ENCODE data around the gene AKAP10. TPM values are rescaled to one million over a fixed set of nuclear protein-coding genes. Genes with fewer than 3 reads are reported as not detected.

The AKAP10 gene
- total and polyA plus RNA-seq, 4 donors: 5.8 to 48.7 (median 25.7) TPM

DNA sequence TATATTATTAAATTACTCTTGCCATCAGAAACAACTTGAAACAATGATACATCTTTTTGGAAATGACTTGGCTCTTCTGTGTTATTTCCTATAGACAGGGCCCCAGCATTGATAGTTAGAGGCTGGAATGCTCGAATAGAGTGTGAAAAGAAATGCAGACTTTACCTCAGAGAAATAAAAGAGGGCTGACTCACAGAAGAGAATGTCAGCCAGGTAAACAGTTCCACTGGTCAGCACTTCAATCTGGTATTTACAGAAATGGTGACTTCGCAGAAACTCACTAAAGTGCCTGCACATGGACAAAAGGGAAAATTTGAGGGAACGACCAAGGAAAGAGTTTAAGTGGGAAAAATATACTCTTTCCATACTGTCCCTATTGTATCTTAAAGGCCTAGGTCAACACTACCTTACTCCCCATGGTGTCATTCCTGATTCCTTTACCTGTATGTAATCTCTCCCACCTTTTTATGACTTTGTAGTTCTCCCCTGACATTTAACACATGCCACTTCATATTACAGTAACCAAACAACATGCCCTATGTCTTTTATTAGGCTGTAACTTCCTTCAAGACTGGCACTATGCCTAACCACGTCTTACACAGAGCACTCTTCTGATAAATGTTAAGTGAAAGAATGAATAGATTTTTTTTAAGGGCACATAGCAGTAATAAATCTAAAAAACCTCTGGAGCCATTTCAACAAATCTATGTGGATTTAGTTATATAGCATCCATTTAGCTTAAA lies 36.7 kb downstream of the AKAP10 start:
- Histone ChIP-seq H3K27ac (ENCODE audit: low read depth in 1 of 2, low read length in 2 of 2) (no peak overlapping the region), H3K36me3 (ENCODE audit: control insufficient read depth in 1 of 2, insufficient read depth in 2 of 2, low read length in 1 of 2) (peaks cover 0 to 6% of the 10 kb centered on the region in 2 donors), H3K27me3 (ENCODE audit: control insufficient read depth in 1 of 2, insufficient read depth in 2 of 2, low read length in 1 of 2) (no peaks in the 10 kb centered on the region), H3K9me3 (ENCODE audit: control insufficient read depth, low read length) (no peaks in the 10 kb centered on the region), H3K4me1 (ENCODE audit: control insufficient read depth in 1 of 2, insufficient read depth in 2 of 2, low read length in 2 of 2) (no peaks in the 10 kb centered on the region), H3K4me3 (ENCODE audit: low read length in 2 of 2) (no peak overlapping the region)
- 46 to 56% methylated on average over 4 of the region's 4 CpGs for WGBS, 2 donors
- ATAC-seq (ENCODE audit: low FRiP score): no peak
- intact Hi-C loops (cut with DNase I): no loop called here
- no peak for DNase-seq

DNA sequence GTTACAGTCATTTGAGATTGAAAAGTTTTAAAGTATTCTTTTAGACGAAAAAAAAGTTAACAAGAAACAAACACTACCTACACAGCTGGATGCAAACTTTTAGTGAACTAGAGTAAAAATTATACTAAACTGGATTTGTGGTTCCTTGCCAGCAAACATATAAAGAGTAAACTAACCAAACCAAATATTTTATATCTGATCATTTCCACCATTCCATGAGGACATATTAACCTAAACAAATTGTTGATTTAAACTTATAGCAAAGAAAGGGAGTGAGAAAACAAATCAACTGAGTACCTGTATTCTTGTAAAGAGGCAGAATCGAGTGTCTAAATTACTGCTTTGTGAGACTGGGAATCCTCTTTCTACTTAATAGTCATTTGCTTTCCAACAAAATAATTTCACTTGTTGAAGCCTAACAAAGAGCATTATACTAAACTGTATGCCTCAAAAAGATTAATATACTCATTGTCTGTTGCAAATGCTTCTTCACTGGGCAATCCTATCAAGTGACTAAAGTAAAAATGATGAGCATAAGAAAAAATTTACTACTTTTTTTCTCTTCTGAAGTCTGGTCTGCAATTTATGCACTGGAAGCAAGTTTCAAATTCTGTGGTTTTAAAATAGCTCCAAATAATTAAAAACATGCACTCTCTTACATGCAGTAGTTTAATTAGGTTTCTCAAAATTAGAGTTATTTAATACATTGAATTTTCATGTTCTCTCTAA lies 37.5 kb downstream of the AKAP10 start:
- Histone ChIP-seq H3K4me3 (ENCODE audit: low read length in 2 of 2) (no peak overlapping the region), H3K27me3 (ENCODE audit: control insufficient read depth in 1 of 2, insufficient read depth in 2 of 2, low read length in 1 of 2) (no peaks in the 10 kb centered on the region), H3K4me1 (ENCODE audit: control insufficient read depth in 1 of 2, insufficient read depth in 2 of 2, low read length in 2 of 2) (no peaks in the 10 kb centered on the region), H3K27ac (ENCODE audit: low read depth in 1 of 2, low read length in 2 of 2) (no peak overlapping the region), H3K36me3 (ENCODE audit: control insufficient read depth in 1 of 2, insufficient read depth in 2 of 2, low read length in 1 of 2) (peaks cover 0 to 6% of the 10 kb centered on the region in 2 donors), H3K9me3 (ENCODE audit: control insufficient read depth, low read length) (no peaks in the 10 kb centered on the region)
- intact Hi-C loops (cut with DNase I): no loop called here
- ATAC-seq (ENCODE audit: low FRiP score) (no peak), DNase-seq (no peak)
- 87 to 93% methylated on average over 2 of the region's 2 CpGs for WGBS, 2 donors

DNA sequence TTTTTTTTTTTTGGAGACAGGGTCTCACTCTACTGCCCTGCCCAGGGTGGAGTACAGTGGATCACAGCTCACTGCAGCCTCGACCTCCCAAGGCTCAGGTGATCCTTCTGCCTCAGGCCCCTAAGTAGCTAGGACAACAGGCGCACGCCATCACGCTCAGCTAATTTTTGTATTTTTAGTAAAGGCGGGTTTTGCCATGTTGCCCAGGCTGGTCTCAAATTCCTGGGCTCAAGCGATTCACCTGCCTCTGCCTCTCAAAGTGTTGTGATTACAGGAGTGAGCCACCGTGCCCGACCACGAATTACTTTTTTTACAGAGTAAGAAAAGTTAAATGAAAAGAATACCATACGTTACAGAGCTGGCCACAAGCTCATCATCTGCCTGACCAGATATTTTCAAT lies 38.9 kb downstream of the AKAP10 start:
- Histone ChIP-seq H3K27ac (ENCODE audit: low read depth in 1 of 2, low read length in 2 of 2) (no peak overlapping the region), H3K4me3 (ENCODE audit: low read length in 2 of 2) (no peak overlapping the region), H3K27me3 (ENCODE audit: control insufficient read depth in 1 of 2, insufficient read depth in 2 of 2, low read length in 1 of 2) (no peaks in the 10 kb centered on the region), H3K36me3 (ENCODE audit: control insufficient read depth in 1 of 2, insufficient read depth in 2 of 2, low read length in 1 of 2) (peaks cover 2 to 9% of the 10 kb centered on the region in 2 donors), H3K4me1 (ENCODE audit: control insufficient read depth in 1 of 2, insufficient read depth in 2 of 2, low read length in 2 of 2) (no peaks in the 10 kb centered on the region), H3K9me3 (ENCODE audit: control insufficient read depth, low read length) (no peaks in the 10 kb centered on the region)
- ATAC-seq (ENCODE audit: low FRiP score) (no peak), DNase-seq (no peak)
- intact Hi-C loops (cut with DNase I): no loop called here
- 96 to 99% methylated on average over 10 of the region's 10 CpGs for WGBS, 2 donors

DNA sequence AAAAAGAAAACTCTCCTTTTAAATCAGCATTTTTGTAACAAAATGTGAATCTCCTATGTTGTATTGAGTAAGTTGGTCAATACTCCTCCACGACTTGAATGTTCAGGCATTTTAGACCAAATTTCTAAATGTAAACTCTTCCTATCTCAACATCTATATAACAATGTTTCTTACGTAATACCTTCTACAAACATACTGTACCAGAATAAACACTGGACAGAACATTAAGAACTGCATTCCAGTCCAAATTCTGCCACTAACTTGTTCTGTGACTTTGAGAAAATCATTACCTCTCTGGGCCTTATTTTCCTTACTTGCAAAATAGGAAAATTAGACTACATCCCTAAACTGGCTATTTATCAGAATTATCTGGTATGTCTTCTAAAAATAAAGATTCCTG lies 40.1 kb downstream of the AKAP10 start:
- Histone ChIP-seq H3K4me3 (ENCODE audit: low read length in 2 of 2) (no peak overlapping the region), H3K27me3 (ENCODE audit: control insufficient read depth in 1 of 2, insufficient read depth in 2 of 2, low read length in 1 of 2) (no peaks in the 10 kb centered on the region), H3K9me3 (ENCODE audit: control insufficient read depth, low read length) (no peaks in the 10 kb centered on the region), H3K4me1 (ENCODE audit: control insufficient read depth in 1 of 2, insufficient read depth in 2 of 2, low read length in 2 of 2) (no peaks in the 10 kb centered on the region), H3K27ac (ENCODE audit: low read depth in 1 of 2, low read length in 2 of 2) (no peak overlapping the region), H3K36me3 (ENCODE audit: control insufficient read depth in 1 of 2, insufficient read depth in 2 of 2, low read length in 1 of 2) (peaks cover 2 to 9% of the 10 kb centered on the region in 2 donors)
- 29 to 66% methylated on average over 2 of the region's 2 CpGs for WGBS, 2 donors
- intact Hi-C loops (cut with DNase I): no loop called here
- ATAC-seq (ENCODE audit: low FRiP score) (no peak), DNase-seq (no peak)

DNA sequence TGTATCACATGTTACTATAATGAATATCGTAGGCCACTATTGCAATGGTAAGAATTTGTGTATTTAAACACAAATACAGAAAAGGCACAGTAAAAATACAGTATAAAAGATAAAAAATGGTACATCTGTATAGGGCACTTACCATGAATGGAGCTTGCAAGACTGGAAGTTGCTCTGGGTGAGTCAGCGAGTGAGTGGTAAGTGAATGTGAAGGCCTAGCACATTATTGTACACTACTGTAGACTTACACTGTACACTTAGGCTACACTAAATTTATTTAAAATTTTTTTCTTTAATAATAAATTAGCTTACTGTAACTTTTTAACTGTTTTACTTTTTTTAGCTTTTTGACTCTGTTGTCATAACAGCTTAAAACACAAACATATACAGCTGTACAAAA lies 42.5 kb downstream of the AKAP10 start:
- H3K36me3 ChIP-seq (ENCODE audit: control insufficient read depth in 1 of 2, insufficient read depth in 2 of 2, low read length in 1 of 2): peaks cover 2 to 13% of the 10 kb centered on the region in 2 donors
- H3K4me3 ChIP-seq (ENCODE audit: low read length in 2 of 2): no peak overlapping the region
- H3K27ac ChIP-seq (ENCODE audit: low read depth in 1 of 2, low read length in 2 of 2): no peak overlapping the region
- DNase-seq: no peak
- H3K4me1 ChIP-seq (ENCODE audit: control insufficient read depth in 1 of 2, insufficient read depth in 2 of 2, low read length in 2 of 2): no peaks in the 10 kb centered on the region
- no peak for ATAC-seq (ENCODE audit: low FRiP score)
- 97 to 99% methylated on average over 2 of the region's 2 CpGs for WGBS, 2 donors
- no peaks in the 10 kb centered on the region for H3K27me3 ChIP-seq (ENCODE audit: control insufficient read depth in 1 of 2, insufficient read depth in 2 of 2, low read length in 1 of 2)
- no peaks in the 10 kb centered on the region for H3K9me3 ChIP-seq (ENCODE audit: control insufficient read depth, low read length)
- intact Hi-C loops (cut with DNase I): no loop called here

DNA sequence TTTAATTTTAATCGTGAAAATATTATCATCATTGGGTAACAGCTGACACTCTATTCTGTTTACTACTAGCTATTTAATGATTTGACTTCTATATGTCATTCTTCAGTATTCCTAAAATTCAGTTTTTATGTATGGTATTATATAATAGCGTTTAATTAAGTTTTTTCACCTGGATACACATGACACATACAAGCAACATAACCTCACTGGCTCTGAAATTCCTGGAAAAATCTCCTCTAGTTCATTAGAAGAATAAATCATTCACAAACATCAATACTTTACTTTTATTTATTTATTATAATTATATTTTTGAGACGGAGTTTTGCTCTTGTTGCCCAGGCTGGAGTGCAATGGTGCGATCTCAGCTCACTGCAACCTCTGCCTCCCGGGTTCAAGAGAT lies 44.0 kb downstream of the AKAP10 start:
- WGBS, 2 donors: 94 to 98% methylated on average over 5 of the region's 5 CpGs
- Histone ChIP-seq H3K27ac (ENCODE audit: low read depth in 1 of 2, low read length in 2 of 2) (no peak overlapping the region), H3K4me1 (ENCODE audit: control insufficient read depth in 1 of 2, insufficient read depth in 2 of 2, low read length in 2 of 2) (no peaks in the 10 kb centered on the region), H3K36me3 (ENCODE audit: control insufficient read depth in 1 of 2, insufficient read depth in 2 of 2, low read length in 1 of 2) (peaks cover 2 to 13% of the 10 kb centered on the region in 2 donors), H3K27me3 (ENCODE audit: control insufficient read depth in 1 of 2, insufficient read depth in 2 of 2, low read length in 1 of 2) (no peaks in the 10 kb centered on the region), H3K9me3 (ENCODE audit: control insufficient read depth, low read length) (no peaks in the 10 kb centered on the region), H3K4me3 (ENCODE audit: low read length in 2 of 2) (no peak overlapping the region)
- DNase-seq: no peak
- no peak for ATAC-seq (ENCODE audit: low FRiP score)
- intact Hi-C loops (cut with DNase I): no loop called here

DNA sequence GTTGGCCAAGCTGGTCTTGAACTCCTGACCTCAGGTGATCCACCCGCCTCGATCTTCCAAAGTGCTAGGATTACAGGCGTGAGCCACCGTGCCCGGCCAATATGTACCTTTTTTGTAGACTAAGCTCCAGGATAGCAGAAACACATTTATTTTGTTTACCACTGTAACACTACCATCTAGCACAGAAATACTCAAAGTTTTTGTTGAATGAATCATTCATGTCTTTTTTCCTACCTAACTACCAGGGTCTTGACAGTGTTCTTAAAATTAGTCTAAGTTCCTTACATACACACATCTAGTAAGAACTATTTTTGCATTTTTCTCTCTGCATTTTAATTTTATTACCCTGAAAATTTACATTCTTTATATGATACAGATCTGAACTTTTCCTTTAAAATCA lies 44.4 kb downstream of the AKAP10 start:
- DNase-seq (no peak), ATAC-seq (ENCODE audit: low FRiP score) (no peak)
- intact Hi-C loops (cut with DNase I): no loop called here
- H3K27ac ChIP-seq (ENCODE audit: low read depth in 1 of 2, low read length in 2 of 2): no peak overlapping the region
- peaks cover 2 to 13% of the 10 kb centered on the region in 2 donors for H3K36me3 ChIP-seq (ENCODE audit: control insufficient read depth in 1 of 2, insufficient read depth in 2 of 2, low read length in 1 of 2)
- H3K4me1 ChIP-seq (ENCODE audit: control insufficient read depth in 1 of 2, insufficient read depth in 2 of 2, low read length in 2 of 2): no peaks in the 10 kb centered on the region
- WGBS, 2 donors: 94 to 98% methylated on average over 5 of the region's 5 CpGs
- no peaks in the 10 kb centered on the region for H3K27me3 ChIP-seq (ENCODE audit: control insufficient read depth in 1 of 2, insufficient read depth in 2 of 2, low read length in 1 of 2)
- H3K9me3 ChIP-seq (ENCODE audit: control insufficient read depth, low read length): no peaks in the 10 kb centered on the region
- H3K4me3 ChIP-seq (ENCODE audit: low read length in 2 of 2): no peak overlapping the region

DNA sequence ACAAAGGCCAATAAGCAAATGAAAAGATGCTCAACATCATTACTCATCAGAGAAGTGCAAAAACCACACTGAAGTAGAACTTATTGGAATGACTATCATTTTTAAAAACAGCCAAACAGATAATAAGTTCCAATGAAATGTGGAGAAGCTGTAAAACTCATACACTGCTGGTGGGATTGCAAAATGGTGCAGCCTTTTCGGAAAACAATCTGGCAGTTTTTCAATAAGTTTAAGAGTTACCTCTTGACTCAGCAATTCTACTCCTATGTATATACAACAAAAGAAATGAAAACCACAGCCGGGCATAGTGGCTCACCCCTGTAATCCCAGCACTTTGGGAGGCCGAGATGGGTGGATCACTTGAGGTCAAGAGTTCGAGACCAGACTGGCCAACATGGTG lies 49.3 kb downstream of the AKAP10 start:
- H3K4me1 ChIP-seq (ENCODE audit: control insufficient read depth in 1 of 2, insufficient read depth in 2 of 2, low read length in 2 of 2): no peaks in the 10 kb centered on the region
- no peaks in the 10 kb centered on the region for H3K27me3 ChIP-seq (ENCODE audit: control insufficient read depth in 1 of 2, insufficient read depth in 2 of 2, low read length in 1 of 2)
- 95 to 96% methylated on average over 4 of the region's 4 CpGs for WGBS, 2 donors
- peaks cover 0 to 7% of the 10 kb centered on the region in 2 donors for H3K36me3 ChIP-seq (ENCODE audit: control insufficient read depth in 1 of 2, insufficient read depth in 2 of 2, low read length in 1 of 2)
- H3K27ac ChIP-seq (ENCODE audit: low read depth in 1 of 2, low read length in 2 of 2): no peak overlapping the region
- H3K9me3 ChIP-seq (ENCODE audit: control insufficient read depth, low read length): no peaks in the 10 kb centered on the region
- intact Hi-C loops (cut with DNase I): no loop called here
- ATAC-seq (ENCODE audit: low FRiP score): no peak
- no peak overlapping the region for H3K4me3 ChIP-seq (ENCODE audit: low read length in 2 of 2)
- no peak for DNase-seq
